CD4-positive, alpha-beta T cell treated with Interleukin-4 for 4 hours (primary cell): ENCODE results near the gene USP9X.
"Not testable (repeated sequence)": the region's sequence is repeated elsewhere in the genome, so short reads cannot be mapped to it uniquely, and the experiment has no call there.

ENCODE experiments used
- DNase-seq: peaks from one replicate; pipeline ENCODE4 v3.0.0-alpha.2; 2020

The USP9X gene

GRCh38 chrX:41192880-41193279 is 107.6 kb downstream of the USP9X start:
- no peak for DNase-seq

- no peak for DNase-seq
These were observed 113.2 kb downstream of the USP9X start for GRCh38 chrX:41198410-41198809.

GRCh38 chrX:41200785-41201184 is 115.5 kb downstream of the USP9X start:
- no peak for DNase-seq

GRCh38 chrX:41209853-41210252 is 124.6 kb downstream of the USP9X start:
- no peak for DNase-seq

GRCh38 chrX:41224605-41225004 is 139.4 kb downstream of the USP9X start:
- no peak for DNase-seq

- no peak for DNase-seq
These were observed 148.7 kb downstream of the USP9X start for GRCh38 chrX:41233988-41234387.

GRCh38 chrX:41234471-41234870 is 149.2 kb downstream of the USP9X start:
- not testable (repeated sequence) for DNase-seq

GRCh38 chrX:41234962-41235361 is 149.7 kb downstream of the USP9X start:
- no peak for DNase-seq

- DNase-seq = no peak
These were observed 151.4 kb downstream of the USP9X start for GRCh38 chrX:41236629-41237028.

- no peak for DNase-seq
These were observed 155.3 kb downstream of the USP9X start for GRCh38 chrX:41240509-41240908.

GRCh38 chrX:41241962-41242361 is 156.7 kb downstream of the USP9X start:
- no peak for DNase-seq

GRCh38 chrX:41245641-41246040 is 160.4 kb downstream of the USP9X start:
- DNase-seq = no peak

- no peak for DNase-seq
These were observed 165.6 kb downstream of the USP9X start for GRCh38 chrX:41250867-41251266.

GRCh38 chrX:41257801-41258200 is 172.6 kb downstream of the USP9X start:
- no peak for DNase-seq

GRCh38 chrX:41258226-41258625 is 173.0 kb downstream of the USP9X start:
- DNase-seq = no peak

GRCh38 chrX:41258871-41259270 is 173.6 kb downstream of the USP9X start:
- DNase-seq = no peak

GRCh38 chrX:41259516-41259915 is 174.3 kb downstream of the USP9X start:
- no peak for DNase-seq

- DNase-seq = peak; percentile 31
These were observed 180.4 kb downstream of the USP9X start for GRCh38 chrX:41265615-41266014.

- DNase-seq = no peak
These were observed 188.4 kb downstream of the USP9X start for GRCh38 chrX:41273638-41274037.

GRCh38 chrX:41275661-41276609 is 190.7 kb downstream of the USP9X start:
- DNase-seq = peak; percentile 48

- DNase-seq = no peak
These were observed 191.6 kb downstream of the USP9X start for GRCh38 chrX:41276661-41277506.

GRCh38 chrX:41282307-41282706 is 197.1 kb downstream of the USP9X start:
- not testable (repeated sequence) for DNase-seq

GRCh38 chrX:41285928-41286327 is 200.7 kb downstream of the USP9X start:
- not testable (repeated sequence) for DNase-seq
